Measurements from ENCODE around the gene ASPSCR1.

ASPSCR1 gene

DNA sequence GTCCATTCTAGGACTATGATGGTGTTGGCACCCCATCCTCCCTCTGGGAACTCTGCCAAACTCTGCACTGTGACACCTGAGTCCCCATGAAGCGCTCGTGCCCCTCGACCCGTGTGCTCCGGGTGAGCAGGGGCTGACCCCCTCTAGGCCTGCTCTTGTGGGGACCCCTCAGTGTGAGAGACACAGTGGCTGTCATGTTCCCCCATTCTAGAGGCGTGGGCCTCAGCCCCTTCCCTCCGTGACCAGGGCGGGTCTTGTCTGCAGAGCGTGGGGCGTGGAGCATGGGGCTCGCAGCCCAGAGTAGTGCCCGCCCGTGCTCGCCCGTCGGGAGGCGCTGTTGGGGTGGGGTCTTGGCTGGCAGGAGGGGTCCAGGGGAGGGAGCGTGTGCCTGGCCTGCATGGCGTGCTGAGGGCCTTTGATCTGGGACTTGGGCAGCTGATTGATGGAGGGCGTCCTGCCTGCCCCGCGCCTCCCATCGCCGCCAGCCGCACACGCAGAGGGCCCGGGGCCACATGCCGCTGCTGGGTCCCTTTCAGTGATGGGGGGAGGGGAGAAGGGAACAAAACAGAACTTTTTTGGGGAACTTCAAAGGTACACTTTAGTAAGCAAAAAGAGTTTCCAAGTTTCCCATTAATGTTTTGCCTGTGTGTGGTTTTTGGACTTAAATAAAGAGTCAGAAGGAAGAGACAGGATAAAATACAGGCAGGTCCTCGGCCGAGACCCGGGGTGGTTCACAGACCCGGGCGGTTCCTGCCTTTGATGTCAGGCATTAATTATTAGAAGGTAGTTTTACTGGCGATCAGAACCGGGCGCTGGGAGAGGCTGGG is 22.8 kb downstream of the ASPSCR1 start:
- no peak for DNase-seq (ENCODE audit: low spot score)

DNA sequence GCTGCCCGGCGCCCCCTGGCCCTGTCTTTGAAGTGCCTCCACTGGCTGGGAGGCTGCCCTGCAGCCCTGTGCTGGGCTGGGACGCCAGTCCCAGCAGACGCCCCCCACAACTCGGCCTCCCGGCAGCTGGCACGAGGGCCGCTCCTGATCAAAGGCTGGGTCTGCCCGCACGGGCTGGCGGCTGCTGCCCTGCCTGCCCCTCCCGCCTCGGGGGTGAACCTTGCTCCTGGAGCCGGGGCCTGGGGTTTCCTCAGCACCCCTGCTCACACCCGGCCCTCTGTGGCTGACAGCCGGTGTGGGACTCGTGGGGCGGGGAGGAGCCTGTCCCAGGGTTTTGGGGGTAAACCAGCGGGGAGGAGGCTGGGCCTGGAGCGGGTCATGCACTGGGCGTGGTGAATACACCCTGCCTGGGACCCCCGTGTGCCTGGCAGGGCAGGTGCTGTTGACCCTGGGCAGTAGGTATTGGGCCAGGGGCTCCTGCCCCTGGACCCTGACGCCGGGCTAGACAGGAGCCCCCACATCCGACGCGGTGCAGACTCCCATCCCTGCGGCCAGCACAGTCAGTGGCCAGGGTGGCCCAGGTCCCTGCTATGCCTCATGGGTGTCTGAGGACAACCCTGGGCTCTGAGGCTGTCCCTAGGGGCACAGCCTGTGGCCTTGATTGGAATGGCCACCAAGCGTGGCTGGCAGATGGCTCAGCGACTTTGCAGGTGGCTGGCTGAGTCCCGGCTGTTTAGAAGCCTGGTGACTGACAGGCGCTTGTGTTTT is 23.6 kb downstream of the ASPSCR1 start:
- DNase-seq (ENCODE audit: low spot score), result no peak

DNA sequence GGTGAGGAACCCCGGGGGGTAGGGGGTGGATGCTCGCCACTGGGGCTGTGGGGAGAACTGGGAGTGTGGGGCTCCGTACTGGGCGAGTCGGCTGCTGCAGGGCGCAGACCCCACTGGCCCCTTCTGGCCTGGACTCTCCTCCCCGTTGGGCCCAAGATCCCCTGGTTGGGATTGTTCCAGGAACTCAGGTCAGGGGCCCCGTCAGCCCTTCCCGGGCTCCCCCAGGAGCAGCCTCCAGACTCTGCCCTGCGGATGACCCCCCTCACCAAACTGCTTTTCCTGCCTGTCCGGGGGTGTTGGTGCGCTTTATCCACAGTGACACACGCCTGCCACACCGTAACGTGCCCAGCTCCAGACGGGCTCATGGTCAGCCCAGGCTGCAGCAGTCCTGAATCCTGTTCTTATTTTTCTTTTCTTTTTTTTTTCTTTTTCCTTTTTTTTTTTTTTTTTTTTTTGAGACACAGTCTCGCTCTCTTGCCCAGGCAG is 24.2 kb downstream of the ASPSCR1 start:
- no peak for DNase-seq (ENCODE audit: low spot score)

DNA sequence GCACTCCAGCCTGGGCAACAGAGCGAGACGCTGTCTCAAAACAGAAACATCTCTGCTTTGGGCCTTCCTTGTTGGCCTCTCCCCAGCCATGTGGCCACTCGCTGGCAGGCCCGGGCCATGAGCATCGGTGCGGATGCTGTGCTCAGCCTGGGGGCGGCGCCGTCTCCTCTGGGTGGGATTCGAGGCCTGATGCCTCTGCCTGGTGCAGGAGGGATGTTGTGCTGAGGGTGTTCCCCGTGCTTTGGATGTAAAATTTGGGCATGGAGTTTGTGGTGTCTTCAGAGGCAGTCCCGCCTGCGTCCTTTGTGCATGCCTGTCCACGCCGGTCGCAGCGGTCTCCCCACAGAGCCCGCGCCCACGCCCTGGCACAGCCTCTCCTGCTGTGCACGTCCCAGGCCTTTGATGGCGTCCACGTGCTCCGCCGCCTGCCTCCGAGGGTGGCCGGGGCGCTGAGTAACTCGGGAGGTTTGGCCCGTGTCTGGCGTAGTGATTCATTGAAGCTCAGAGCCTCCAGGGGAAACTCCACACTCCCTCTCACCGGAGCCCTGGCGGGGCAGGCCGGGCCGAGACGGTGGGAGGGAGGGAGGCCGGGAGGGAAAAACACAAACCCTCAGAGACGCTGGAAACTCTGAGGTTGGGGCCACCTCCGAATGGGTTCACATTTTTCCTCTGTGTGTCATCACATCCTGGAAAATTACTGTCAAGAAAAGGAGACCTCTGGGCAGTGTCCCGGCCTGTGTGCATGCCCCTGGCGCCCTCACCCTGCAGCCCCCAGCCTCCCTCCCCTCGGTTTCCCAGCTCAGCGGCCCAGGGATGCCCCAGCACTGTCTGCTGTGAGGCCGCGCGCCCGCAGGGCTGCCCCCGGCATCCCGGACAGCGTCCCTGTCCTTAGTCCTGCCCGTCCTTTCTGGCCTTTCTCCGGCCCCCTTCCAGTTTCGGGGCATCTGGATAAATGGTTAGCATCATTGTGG is 26.3 kb downstream of the ASPSCR1 start:
- peak; percentile 96 for DNase-seq (ENCODE audit: low spot score)

DNA sequence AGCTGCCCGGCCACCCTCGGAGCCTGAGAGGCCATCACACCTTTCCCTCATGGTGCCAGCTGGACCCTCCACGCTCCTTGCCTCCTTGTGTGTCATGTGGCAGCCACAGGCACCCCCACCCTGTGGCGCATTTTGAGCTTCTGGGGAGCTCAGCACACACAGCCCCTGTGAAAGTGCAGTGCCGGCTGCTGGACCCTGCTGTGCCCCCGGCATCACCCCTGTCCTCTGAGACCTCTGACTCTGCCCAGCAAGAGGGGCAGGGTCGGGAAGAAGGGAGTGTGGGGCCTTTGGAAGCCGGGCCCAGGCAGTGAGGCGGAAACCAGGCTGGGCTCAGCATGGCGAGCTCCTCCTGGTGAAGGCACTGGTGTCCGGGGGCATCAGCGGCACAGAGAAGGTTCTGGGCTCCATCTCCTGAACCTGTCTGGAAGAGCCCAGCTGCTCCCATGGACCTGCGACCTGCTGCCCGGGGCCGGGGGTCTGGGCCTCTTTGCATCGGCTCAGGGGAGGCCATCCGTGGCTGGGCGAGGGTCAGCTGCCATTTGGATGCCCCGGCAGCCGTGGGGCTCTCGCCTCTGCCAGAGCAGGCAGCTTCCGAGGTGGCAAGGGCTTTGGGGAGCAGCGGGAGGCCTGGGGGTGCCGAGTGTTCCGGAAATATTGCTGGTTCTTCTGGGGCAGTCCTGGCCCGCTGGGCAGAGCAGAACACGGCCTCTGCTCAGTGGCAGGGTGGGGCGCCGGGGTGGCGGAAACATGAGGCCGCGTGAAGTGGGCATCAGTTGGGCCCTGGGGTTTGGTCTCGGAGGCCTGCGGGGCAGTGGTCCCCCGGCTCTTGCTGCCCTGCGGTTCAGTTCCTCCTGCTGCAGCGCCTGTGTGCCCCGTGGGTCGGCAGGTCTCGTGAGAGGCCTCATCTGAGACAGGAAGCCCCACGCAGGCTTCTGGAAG is 27.4 kb downstream of the ASPSCR1 start:
- DNase-seq (ENCODE audit: low spot score), result no peak

DNA sequence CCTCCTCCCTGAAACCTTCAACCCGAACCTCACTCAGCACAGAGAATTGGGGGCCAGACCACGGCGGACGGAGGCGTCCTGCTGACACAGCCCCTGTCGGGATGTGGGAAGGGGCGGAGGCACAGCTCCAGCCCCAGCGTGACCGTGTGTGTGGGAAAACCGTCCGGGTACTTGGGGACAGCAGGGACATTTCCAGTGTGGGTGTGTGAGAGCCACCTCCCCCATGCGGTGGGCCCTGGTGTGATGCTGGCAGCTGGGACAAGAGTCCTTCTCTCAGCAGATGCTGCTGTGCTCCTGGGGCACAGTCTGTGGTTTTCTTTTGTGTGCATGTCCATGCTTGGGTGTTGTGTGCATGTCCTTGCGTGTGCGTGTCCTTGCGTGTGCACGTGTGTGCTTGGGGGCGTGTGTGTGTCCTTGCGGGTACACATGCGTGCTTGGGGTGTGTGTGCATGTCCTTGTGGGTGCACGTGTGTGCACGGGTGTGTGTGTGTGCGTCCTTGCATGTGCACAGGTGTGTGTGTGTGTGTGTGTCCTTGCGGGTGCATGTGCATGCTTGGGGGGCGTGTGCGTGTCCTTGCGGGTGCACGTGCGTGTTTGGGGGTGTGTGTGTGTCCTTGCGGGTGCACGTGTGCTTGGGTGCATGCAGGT is 28.4 kb downstream of the ASPSCR1 start:
- DNase-seq (ENCODE audit: low spot score), result no peak

DNA sequence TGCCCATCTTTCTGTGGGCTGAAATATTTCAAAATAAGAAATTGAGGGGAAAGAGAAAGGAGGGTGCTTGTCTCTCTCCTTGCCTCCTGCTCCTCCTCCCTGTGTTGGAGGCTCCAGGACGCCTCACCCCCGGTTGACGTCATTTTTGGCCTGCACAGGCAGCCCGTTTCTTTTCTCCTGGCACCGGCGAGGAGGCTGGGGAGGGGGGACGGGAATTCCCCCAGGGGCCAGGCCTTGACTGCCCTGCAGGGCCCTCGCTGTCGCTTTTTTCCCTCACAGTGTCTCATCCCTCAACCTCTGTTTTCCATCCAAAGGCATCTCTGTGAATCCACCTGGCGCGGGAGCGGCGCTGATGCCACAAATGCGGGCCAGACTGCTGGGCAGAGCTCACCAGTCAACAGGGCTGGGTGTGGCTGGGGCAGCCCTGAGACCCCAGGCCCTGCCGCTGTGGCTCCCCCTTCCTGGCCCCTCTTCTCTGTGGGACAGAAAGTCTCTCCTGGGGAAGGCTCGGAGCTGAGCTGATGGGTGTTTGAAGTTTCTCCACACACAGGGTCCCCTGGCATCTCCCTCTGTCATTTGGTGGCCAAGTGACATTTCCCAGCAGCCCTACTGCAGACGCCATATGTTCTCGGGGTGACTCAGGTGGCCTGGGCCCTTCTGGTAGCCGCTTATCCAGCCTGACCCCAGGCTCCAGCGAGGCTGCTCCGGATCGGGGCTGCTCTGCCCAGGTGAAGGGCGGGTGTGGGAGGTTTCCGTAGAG is 29.2 kb downstream of the ASPSCR1 start:
- DNase-seq (ENCODE audit: low spot score), result peak; percentile 54

DNA sequence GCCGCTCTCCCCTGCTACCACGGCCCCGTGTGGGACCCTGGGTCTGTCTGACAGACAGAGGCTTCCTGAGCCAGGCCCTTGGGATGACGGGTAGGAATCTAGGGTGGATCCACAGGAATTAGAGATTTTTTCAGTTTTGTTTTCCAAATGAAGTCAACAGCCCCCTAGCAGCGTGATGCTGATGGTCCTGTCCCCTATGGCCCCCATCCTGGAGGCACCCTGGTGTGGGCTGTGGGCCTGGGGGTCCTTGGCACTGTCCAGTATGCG is 29.7 kb downstream of the ASPSCR1 start:
- DNase-seq (ENCODE audit: low spot score), result no peak

DNA sequence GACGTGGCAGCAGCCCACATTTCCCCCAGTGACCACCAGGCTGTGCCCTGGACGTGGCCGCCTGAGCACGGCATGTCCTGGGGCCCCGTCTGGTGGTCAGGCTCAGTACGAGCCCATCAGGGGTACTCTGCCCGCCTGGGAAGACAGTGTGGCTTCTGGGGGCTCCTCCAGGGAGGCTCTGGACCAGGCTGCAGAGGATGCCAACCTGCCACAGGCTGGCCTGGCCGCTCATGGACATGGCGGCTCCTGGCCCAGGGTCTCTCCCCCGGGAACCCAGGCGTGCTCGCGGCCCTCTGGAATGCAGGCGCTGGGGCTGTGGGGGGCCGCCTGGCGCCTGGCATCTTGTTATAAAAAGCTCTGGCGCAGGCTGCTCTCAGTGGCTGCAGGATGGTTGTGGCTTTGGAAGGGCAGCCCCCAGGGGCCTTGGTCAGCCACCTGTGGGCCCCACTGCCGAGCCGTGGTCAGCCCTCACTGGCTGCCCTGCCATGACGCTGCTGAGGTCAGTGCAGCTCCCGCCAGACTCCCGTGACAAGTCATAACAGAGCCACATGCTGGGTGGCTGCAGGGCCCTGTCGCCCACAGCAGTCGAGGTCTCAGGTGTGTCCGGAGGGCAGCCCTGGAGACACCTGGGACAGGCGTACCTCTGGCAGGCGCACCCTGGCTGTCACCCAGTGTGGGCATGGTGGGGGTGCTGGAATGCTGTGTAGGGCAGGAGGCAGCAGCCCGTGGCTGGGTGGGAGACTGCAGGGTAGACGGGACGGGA is 30.2 kb downstream of the ASPSCR1 start:
- DNase-seq (ENCODE audit: low spot score), result no peak

DNA sequence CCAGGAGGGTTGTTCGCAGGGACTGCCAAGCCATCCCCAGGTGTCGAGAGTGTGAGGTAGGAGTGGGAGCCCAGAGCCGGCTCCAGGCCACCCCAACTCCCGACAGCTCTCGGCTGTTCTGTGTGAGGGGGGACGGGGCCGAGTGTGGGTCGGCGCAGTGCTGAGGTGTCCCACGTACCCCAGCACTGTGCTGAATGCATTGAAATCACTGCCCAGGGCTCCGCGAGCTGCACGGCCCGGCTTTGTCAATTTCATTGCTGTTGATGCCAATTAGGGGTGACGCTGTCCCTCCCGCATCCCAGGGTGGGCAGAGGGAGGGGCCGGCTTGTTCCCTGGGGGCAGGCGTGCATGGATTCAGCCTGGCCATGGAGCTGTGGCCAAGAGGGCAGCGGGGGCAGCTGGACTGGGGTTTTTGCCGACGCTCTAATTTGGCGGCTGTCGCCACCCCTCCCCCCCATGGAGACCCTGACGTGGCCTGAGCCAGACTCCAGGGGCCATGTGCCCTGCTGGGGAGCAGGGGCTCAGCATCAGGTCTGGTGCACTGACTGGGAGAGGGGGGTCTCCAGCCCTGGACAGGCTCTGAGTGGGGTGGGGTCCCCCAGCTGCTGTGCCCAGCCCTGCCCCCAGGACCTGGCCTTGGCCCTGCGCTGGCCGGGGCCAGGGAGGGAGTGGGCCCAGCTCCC is 31.0 kb downstream of the ASPSCR1 start:
- DNase-seq (ENCODE audit: low spot score), result no peak

DNA sequence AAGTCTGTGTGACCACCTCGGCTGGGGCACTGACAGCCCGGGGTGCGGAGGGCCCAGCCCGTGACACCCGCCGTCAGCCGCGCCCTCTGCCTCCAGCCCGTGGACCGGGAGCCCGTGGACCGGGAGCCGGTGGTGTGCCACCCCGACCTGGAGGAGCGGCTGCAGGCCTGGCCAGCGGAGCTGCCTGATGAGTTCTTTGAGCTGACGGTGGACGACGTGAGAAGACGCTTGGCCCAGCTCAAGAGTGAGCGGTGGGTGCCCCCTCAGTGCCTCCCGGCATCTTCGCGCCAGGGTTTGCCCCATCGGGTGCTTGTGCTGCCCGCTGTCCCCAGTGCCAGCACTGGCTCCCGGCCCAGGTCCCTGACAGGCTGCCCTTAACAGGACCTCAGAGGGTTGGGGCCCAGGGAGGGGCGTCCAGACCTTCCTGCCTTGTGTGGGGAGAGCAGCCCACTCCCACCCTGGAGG is 31.5 kb downstream of the ASPSCR1 start:
- no peak for DNase-seq (ENCODE audit: low spot score)

DNA sequence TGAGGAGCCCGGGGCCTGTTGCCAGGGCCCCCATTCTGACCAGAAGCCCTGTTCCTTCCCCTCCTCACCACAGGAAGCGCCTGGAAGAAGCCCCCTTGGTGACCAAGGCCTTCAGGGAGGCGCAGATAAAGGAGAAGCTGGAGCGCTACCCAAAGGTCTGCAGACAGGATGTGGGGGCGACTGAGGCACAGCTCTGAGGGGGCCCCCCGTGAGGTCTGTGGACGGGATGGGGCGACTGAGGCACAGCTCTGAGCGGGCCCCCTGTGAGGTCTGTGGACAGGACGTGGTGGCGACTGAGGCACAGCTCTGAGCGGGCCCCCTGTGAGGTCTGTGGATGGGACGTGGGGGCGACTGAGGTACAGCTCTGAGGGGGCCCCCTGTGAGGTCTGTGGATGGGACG is 32.0 kb downstream of the ASPSCR1 start:
- no peak for DNase-seq (ENCODE audit: low spot score)

DNA sequence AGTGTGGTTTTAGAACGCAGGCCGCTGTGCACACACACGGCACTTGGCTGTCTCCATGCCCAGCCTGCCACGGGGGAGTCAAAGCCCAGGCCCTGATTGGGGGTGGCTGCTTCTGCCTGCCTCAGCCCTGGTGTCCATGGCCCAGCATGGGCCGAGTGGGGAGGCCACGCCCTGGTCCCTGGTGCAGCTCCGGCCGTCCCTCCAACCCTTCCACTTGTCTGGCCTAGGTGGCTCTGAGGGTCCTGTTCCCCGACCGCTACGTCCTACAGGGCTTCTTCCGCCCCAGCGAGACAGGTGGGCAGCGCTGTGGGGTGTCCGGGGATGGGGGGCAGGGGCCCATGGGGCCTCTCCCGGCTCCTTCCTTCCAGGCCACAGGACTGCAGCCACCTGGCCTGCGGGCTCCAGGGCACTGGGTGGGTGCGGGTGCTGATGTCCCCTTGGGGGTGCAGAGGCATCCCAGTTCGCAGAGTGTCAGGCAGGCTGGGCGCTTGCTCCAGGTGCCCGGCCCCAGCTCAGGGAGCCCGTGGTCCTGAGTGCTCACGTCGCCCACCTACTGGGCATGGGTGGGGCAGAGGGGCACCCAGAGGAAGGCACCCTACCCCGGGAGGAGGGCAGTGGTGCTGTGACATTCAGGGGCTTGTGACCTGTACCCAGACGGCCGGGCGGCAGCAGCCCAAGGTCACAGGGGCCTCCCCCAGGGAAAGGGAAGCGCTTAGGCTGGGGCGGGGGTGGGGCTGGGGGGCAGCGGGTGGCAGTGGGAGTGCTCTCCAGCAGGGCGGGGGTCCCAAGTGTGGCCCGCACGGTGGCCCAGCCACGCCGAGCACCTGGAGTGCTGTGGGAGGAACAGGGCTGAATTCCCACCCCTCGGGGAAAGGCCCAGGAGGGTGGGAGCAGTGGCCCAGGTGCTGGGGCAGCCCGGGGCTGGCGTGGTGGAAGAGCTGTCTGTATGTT is 33.4 kb downstream of the ASPSCR1 start:
- no peak for DNase-seq (ENCODE audit: low spot score)

DNA sequence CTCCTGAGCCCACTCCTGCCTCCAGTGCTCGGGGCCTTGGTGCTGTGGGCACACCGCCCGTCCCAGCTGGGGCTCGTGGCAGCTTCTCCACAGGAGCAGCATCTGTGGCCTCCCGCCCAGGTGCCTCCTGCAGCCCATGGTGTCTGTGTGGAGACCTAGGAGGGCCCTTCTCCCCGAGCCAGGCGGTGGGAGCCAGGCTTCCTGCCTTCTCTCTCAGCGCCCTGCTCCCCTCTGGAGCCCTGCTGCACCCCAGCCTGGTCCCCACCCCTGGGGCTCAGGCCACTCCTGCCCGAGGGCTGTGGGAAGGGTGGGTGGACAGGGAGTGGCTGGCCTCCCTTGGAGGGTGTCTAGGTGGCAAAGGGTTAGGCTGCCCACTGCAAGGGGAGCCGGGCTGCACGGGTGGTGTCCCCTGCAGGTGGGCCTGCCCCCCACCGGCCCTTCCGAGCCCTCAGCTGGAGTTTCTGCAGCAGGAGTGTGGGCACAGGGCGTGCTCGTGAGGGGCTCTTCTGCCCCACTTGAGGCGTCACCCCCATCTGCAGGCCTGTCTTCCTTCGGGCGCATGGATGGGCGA is 34.3 kb downstream of the ASPSCR1 start:
- DNase-seq (ENCODE audit: low spot score), result no peak

DNA sequence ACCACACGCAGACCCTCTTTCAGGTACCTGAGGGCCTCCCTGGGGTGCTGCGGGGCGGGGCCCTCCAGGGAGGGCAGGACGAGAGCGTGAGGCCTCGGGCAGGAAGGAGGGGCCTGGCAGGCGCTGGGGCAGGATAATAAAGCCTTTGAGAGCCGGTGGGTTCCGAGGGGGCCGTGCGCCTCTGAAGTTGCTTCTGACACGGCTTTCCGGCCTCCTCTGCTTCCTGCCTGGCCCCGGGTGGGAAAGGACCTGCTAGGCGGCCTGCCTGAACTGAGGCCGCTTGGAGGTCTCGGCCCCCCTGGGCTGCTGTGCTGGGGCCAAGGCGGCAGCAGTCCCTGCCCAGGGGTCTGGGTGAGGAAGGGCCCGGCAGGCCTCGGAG is 34.8 kb downstream of the ASPSCR1 start:
- no peak for DNase-seq (ENCODE audit: low spot score)

DNA sequence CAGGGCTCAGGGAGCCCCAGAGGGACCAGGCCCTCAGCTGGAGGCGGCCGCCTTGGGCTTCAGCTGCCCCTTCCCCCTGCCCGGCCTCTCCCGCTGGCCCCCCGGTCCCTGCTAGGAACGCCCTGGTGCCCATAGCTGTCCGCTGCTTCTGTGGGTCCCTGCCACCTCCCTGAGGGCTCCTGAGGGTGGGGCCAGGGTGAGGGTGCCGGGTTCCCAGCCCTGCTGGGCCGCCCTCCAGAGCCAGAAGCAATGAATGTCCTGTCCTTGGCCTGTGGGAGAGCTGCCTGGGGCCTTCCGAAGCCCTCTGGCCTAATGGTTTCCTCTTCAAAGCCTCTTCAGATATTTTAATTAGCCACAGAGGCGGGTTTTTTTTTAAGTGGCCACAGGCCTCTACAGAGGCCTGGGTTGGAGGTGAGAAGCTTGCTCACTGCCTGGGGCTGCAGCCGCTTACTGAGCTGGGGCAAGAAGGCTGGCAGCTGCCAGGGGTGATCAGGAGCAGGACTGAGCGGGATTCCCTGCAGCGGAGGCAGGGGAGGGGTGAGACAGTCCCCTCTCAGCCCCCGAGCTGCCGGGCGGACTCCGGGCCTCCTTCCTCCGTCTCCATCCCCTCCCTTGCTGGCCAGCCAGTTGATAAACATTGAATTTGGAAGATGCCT is 35.3 kb downstream of the ASPSCR1 start:
- DNase-seq (ENCODE audit: low spot score), result no peak
